RWPE2 (cell line): ENCODE data around the gene GPR78.

Experiments used
- ATAC-seq: fragments of 200-7000 bp; cut with Tn5 transposase; 3 replicates; pipeline ENCODE4 v1.9.1; 2021; ENCODE audit warnings: low read depth
- DNase-seq: peaks from one replicate; pipeline ENCODE4 v3.0.0-alpha.2; 2020; ENCODE audit warnings: low spot score
- H3K27ac ChIP-seq: fragments of 450-650 bp; 2 replicates; pipeline ENCODE4 v1.5.1; 2017; ENCODE audit warnings: mild to moderate bottlenecking; ENCODE audit not compliant: poor library complexity, severe bottlenecking
- H3K27me3 ChIP-seq: fragments of 250-450 bp; sonication (Bioruptor Pico); 2 replicates; pipeline ENCODE4 v1.5.1; 2021; ENCODE audit warnings: mild to moderate bottlenecking, moderate library complexity; ENCODE audit not compliant: insufficient read depth, poor library complexity, severe bottlenecking
- H3K36me3 ChIP-seq: fragments of 250-450 bp; sonication (Bioruptor Pico); 2 replicates; pipeline ENCODE4 v1.5.1; 2020; ENCODE audit warnings: low read depth, mild to moderate bottlenecking, moderate library complexity
- H3K4me1 ChIP-seq: fragments of 250-450 bp; sonication (Bioruptor Pico); 2 replicates; pipeline ENCODE4 v1.5.1; 2021; ENCODE audit warnings: mild to moderate bottlenecking, moderate library complexity; ENCODE audit not compliant: insufficient read depth, poor library complexity, severe bottlenecking
- H3K4me3 ChIP-seq: fragments of 250-450 bp; sonication (Bioruptor Pico); 2 replicates; pipeline ENCODE4 v1.5.1; 2021; ENCODE audit warnings: mild to moderate bottlenecking, moderate library complexity; ENCODE audit not compliant: severe bottlenecking
- H3K9me3 ChIP-seq: fragments of 250-450 bp; sonication (Bioruptor Pico); 2 replicates; pipeline ENCODE4 v1.5.1; 2021; ENCODE audit warnings: mild to moderate bottlenecking, moderate library complexity; ENCODE audit not compliant: severe bottlenecking
- CTCF ChIP-seq: fragments of 450-650 bp; IDR thresholded peaks from one replicate; pipeline ENCODE4 v1.5.1; 2017; ENCODE audit warnings: mild to moderate bottlenecking, moderate library complexity; ENCODE audit not compliant: poor library complexity, severe bottlenecking

GPR78 gene

GRCh38 chr4:8597791-8598190 is 17.6 kb downstream of the GPR78 start:
- no peak for ATAC-seq
- Histone ChIP-seq H3K4me3 (no peak overlapping the region), H3K36me3 (no peaks in the 10 kb centered on the region), H3K27me3 (peaks cover 9% of the 10 kb centered on the region), H3K9me3 (no peaks in the 10 kb centered on the region), H3K4me1 (no peaks in the 10 kb centered on the region), H3K27ac (no peak overlapping the region)
- no peak for TF ChIP-seq CTCF
- no peak for DNase-seq

- H3K36me3 ChIP-seq = no peaks in the 10 kb centered on the region
- peaks cover 1% of the 10 kb centered on the region for H3K27me3 ChIP-seq
- no peaks in the 10 kb centered on the region for H3K9me3 ChIP-seq
- no peaks in the 10 kb centered on the region for H3K4me1 ChIP-seq
- no peak for DNase-seq
- no peak for ATAC-seq
- no peak for TF ChIP-seq CTCF
- no peak overlapping the region for H3K27ac ChIP-seq
- H3K4me3 ChIP-seq = no peak overlapping the region
Measured at GRCh38 chr4:8598391-8599090, 18.3 kb downstream of the GPR78 start.

- DNase-seq = no peak
- H3K4me3 ChIP-seq = no peak overlapping the region
- H3K4me1 ChIP-seq = no peaks in the 10 kb centered on the region
- no peak for ATAC-seq
- no peaks in the 10 kb centered on the region for H3K9me3 ChIP-seq
- no peaks in the 10 kb centered on the region for H3K27me3 ChIP-seq
- H3K36me3 ChIP-seq = no peaks in the 10 kb centered on the region
- H3K27ac ChIP-seq = no peak overlapping the region
- TF ChIP-seq CTCF = no peak
Measured at GRCh38 chr4:8599091-8599460, 18.9 kb downstream of the GPR78 start.

- Histone ChIP-seq H3K9me3 (no peaks in the 10 kb centered on the region), H3K27me3 (no peaks in the 10 kb centered on the region), H3K36me3 (no peaks in the 10 kb centered on the region)
Measured at GRCh38 chr4:8599657-8600056, 19.5 kb downstream of the GPR78 start.

More at GRCh38 chr4:8599657-8600056, 19.5 kb downstream of the GPR78 start:
- no peak for TF ChIP-seq CTCF
- no peak for DNase-seq
- no peaks in the 10 kb centered on the region for H3K4me1 ChIP-seq
- no peak overlapping the region for H3K4me3 ChIP-seq
- no peak for ATAC-seq
- no peak overlapping the region for H3K27ac ChIP-seq
